Measurements from ENCODE around the gene ZC3H18.
A peak's percentile ranks its signal among the peaks of the same experiment; 100 is the strongest.

Gene ZC3H18

GRCh38 chr16:88569985-88570690, at the start of gene ZC3H18:
TSS of gene ZC3H18 (plus strand) at chr16:88570403. CDS start at chr16:88577124, 6,721 bp downstream.
- H3K27ac ChIP-seq, result peak within 1 kb of the TSS; percentile 84
- TF ChIP-seq ZFX (IDR thresholded peaks at IDR 0.05) (peak; percentile 85), CTCF (conservative IDR thresholded peaks at IDR 0.05) (no peak)

- no peak overlapping the region for H3K27ac ChIP-seq
- no peak for TF ChIP-seq ZFX (IDR thresholded peaks at IDR 0.05)
- no peak for TF ChIP-seq CTCF (conservative IDR thresholded peaks at IDR 0.05)
Observed at GRCh38 chr16:88521674-88522073, 48.5 kb upstream of the ZC3H18 start.

- TF ChIP-seq ZFX (IDR thresholded peaks at IDR 0.05) (no peak), CTCF (conservative IDR thresholded peaks at IDR 0.05) (no peak)
- H3K27ac ChIP-seq, result no peak overlapping the region
Observed at GRCh38 chr16:88522276-88522949, 47.8 kb upstream of the ZC3H18 start.

GRCh38 chr16:88523309-88524161, 46.7 kb upstream of the ZC3H18 start:
- no peak overlapping the region for H3K27ac ChIP-seq
- no peak for TF ChIP-seq CTCF (conservative IDR thresholded peaks at IDR 0.05)

GRCh38 chr16:88524274-88524972, 45.8 kb upstream of the ZC3H18 start:
- no peak for TF ChIP-seq ZFX (IDR thresholded peaks at IDR 0.05)
- TF ChIP-seq CTCF (conservative IDR thresholded peaks at IDR 0.05), result no peak
- peak overlapping the region; percentile 17; the same call in 1 of the 2 replicates for H3K27ac ChIP-seq

- TF ChIP-seq ZFX (IDR thresholded peaks at IDR 0.05), result no peak
- no peak for TF ChIP-seq CTCF (conservative IDR thresholded peaks at IDR 0.05)
- peak overlapping the region; percentile 17; the same call in 1 of the 2 replicates for H3K27ac ChIP-seq
Observed at GRCh38 chr16:88524973-88525662, 45.1 kb upstream of the ZC3H18 start.
